Epithelial cell of esophagus (primary cell): ENCODE data around the gene NOTCH2.
A peak's percentile ranks its signal among the peaks of the same experiment; 100 is the strongest.
"Not testable (repeated sequence)": the region's sequence is repeated elsewhere in the genome, so short reads cannot be mapped to it uniquely, and the experiment has no call there.

ENCODE experiments used
- DNase-seq: peaks from one replicate; pipeline ENCODE4 v3.0.0; 2010; ENCODE audit warnings: low read depth
- H3K4me3 ChIP-seq: 2 replicates; pipeline ENCODE4 v1.5.1; 2011; ENCODE audit warnings: mild to moderate bottlenecking, low read length, control low read depth
- CTCF ChIP-seq: IDR thresholded peaks from 2 replicates; pipeline ENCODE4 v1.5.1; 2011; ENCODE audit warnings: low read depth, mild to moderate bottlenecking, low read length, control low read depth, inconsistent platforms; ENCODE audit not compliant: insufficient read depth; ENCODE audit errors: missing control alignments

NOTCH2 gene

GRCh38 chr1:120087959-120088358 lies 18.5 kb upstream of the NOTCH2 start:
- DNase-seq: peak; percentile 87
- not testable (repeated sequence) for H3K4me3 ChIP-seq

DNA sequence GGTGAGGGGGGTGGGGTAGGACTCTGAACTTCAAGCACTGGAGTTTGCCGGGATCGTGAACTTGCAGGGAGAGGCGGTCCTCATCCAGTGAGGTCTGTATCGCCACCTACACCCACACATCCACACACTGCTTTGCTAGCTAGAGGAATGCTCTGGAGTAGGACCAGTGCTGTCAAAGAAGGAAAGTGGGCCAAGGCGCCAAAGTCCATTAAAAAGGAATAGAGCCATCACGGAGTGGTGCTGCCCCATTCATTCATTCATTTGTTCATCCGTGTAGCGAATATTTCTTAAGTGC lies 405 bp upstream of the NOTCH2 start:
- DNase-seq, H3K4me3 ChIP-seq: not testable (repeated sequence)

DNA sequence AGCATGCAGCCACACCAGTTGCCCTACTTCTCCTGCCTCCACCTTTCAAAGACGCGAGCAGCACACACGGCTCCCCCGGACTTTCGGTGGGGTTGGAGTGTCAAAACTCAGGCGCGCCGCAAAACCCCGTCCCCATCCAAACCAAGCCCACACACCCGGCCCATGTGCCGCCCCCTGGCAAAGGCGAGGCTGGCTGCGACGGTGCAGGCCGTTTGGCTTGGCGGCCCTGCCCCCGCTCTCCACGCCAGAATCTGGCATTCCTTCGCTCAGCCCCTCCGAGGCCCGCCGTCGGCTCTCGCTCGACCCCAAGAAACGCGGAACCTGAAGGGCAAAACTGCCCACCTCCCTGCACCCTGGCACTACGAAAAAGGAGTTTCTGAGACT lies 787 bp downstream of the NOTCH2 start:
- not testable (repeated sequence) for DNase-seq

DNA sequence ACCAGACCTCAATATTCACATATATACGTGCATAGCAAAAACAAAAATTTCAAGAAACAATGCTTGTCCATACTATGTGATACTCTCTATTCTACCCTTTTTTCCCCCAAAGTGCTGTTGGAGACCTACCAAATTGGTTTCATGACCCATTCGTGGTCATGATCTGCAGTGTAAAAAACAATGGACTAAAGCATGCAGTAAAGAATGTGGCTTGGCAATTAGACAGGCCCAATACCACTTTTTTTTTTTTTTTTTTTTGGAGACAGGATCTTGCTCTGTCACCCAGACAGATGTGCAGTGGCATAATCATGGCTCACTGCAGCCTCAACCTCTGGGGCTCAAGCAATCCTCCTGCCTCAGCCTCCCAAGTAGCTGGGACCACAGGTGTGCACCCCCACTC lies 21.3 kb downstream of the NOTCH2 start:
- not testable (repeated sequence) for DNase-seq, H3K4me3 ChIP-seq

More for the DNA sequence above, 787 bp downstream of the NOTCH2 start:
- peak overlapping the region; percentile 41 for H3K4me3 ChIP-seq

DNA sequence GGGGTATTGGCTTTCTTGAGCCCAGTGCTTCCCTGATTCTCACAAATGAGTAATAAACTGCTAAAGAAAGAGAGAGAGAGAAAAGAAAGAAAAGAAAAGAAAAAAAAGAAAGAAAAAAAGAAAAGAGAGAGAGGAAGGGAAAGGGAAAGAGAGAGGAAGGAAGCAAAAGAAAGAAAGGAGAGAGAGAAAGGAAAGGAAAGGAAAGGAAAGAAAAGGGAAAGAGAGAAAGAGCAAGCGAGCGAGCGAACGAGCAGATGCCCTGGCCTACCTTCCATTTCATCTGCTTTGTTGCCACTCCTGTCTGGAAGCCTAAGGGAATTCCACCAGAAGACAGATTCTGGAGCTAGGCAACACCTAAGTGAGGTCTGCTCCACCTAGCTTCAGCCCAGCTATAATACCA lies 27.7 kb downstream of the NOTCH2 start:
- not testable (repeated sequence) for H3K4me3 ChIP-seq, DNase-seq

- DNase-seq, H3K4me3 ChIP-seq: not testable (repeated sequence)
Measured at GRCh38 chr1:120032253-120032652, 37.2 kb downstream of the NOTCH2 start.

GRCh38 chr1:120023791-120024190 lies 45.7 kb downstream of the NOTCH2 start:
- H3K4me3 ChIP-seq, DNase-seq: not testable (repeated sequence)

GRCh38 chr1:120014978-120015377 lies 54.5 kb downstream of the NOTCH2 start:
- H3K4me3 ChIP-seq, DNase-seq: not testable (repeated sequence)

GRCh38 chr1:120008320-120008719 lies 61.1 kb downstream of the NOTCH2 start:
- not testable (repeated sequence) for DNase-seq, H3K4me3 ChIP-seq

DNA sequence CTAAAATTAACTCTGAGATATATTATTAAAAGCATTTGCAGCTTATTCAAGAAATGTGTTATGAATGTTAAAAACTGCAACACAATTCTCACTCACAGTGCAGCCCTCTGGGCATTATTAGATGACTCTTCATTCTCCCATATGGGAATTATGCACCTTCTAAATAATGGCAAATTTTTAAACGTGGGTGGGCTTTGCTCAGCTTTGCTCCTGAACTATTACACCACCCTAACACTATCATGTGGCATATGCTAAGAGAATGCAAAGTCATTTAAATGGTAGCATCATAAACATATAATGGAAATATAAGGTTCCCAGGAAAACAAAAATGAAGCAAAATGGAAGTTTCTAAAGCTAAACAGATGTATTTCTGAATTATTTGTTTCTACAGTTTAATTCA lies 61.6 kb downstream of the NOTCH2 start:
- H3K4me3 ChIP-seq, DNase-seq: not testable (repeated sequence)

DNA sequence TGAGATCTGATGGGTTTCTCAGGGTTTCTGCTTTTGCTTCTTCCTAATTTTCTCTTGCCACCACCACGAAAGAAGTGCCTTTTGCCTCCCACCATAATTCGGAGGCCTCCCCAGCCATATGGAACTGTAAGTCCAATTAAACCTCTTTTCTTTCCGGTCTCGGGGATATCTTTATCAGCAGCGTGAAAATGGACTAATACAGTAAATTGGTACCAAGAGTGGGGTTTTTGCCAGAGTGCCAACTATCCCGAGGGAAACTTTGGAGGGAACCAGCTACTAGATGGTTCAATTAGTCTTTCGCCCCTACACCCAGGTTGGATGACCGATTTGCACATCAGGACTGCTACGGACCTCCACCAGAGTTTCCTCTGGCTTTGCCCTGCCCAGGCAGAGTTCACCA lies 68.4 kb downstream of the NOTCH2 start:
- DNase-seq, H3K4me3 ChIP-seq: not testable (repeated sequence)

DNA sequence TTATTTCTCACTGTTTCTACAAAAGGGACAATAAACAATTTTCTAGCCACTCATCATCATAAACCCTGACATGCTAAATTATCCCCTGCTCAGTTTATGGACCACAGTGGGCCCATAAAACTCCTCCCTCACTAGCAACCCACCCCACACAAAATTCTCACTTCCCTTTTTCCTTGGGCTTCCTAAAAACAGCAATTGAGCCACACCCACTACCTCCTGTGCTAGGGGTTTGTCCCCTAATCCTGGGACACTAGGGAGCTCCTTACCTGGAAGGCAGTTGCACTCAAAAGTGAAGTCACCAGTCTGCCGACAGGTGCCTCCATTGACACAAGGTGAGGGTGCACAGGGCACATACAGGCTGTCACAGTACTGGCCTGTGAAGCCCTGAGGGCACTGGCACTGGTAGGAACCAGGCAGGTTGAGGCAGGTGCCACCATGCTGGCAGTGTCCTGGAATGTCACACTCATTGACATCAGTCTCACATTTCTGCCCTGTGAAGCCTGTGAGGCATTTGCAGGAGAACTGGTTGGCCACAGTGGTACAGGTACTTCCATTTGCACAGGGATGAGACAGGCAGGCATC lies 72.6 kb downstream of the NOTCH2 start:
- not testable (repeated sequence) for H3K4me3 ChIP-seq, DNase-seq

GRCh38 chr1:119995975-119996374 lies 73.5 kb downstream of the NOTCH2 start:
- H3K4me3 ChIP-seq, DNase-seq: not testable (repeated sequence)

GRCh38 chr1:119988306-119989062 lies 81.0 kb downstream of the NOTCH2 start:
- H3K4me3 ChIP-seq: no peak overlapping the region
- no peak for TF ChIP-seq CTCF
- DNase-seq: no peak
